HepG2 (cell line): ENCODE measurements around the gene COLQ. TPM values are rescaled to one million over a fixed set of nuclear protein-coding genes. Genes with fewer than 3 reads are reported as not detected.

Experiments used
- AHR ChIP-seq: IDR thresholded peaks from 2 replicates; pipeline ENCODE4 v1.6.1; 2018; ENCODE audit warnings: missing genetic modification reagents, missing compliant biosample characterization
- DDIT3 ChIP-seq: sonication (generic); formaldehyde crosslinking; IDR thresholded peaks from 2 replicates; pipeline ENCODE4 v1.4.0; 2020; ENCODE audit warnings: mild to moderate bottlenecking, missing genetic modification reagents
- GABPA ChIP-seq, 2 experiments: IDR thresholded peaks; 2 replicates each; pipeline ENCODE4 v1.6.1; 2011 to 2016; ENCODE audit warnings: low read depth in 2 of 2, low read length in 1 of 2, missing biosample characterization in 1 of 2, missing genetic modification characterization in 1 of 2
- MYPOP ChIP-seq: sonication (generic); formaldehyde crosslinking; IDR thresholded peaks from 2 replicates; pipeline ENCODE4 v1.8.1; 2023; ENCODE audit warnings: mild to moderate bottlenecking, moderate library complexity, missing genetic modification reagents
- PITX1 ChIP-seq: sonication (generic); formaldehyde crosslinking; IDR thresholded peaks from 2 replicates; pipeline ENCODE4 v1.5.1; 2020; ENCODE audit warnings: mild to moderate bottlenecking, missing genetic modification reagents
- POLR2G ChIP-seq: fragments of 200-400 bp; formaldehyde crosslinking; IDR thresholded peaks from 2 replicates; pipeline ENCODE4 v1.6.1; 2018; ENCODE audit warnings: mild to moderate bottlenecking, low read depth, low read length, moderate library complexity
- SAFB2 ChIP-seq: sonication (generic); formaldehyde crosslinking; IDR thresholded peaks from 2 replicates; pipeline ENCODE4 v1.5.1; 2020; ENCODE audit warnings: missing genetic modification reagents, low read depth, mild to moderate bottlenecking, borderline replicate concordance
- ZFP37 ChIP-seq: sonication (generic); formaldehyde crosslinking; IDR thresholded peaks from 2 replicates; pipeline ENCODE4 v1.4.0; 2020; ENCODE audit warnings: missing genetic modification reagents, borderline replicate concordance
- ZHX2 ChIP-seq, 2 experiments: sonication (generic) in 1 of 2; formaldehyde crosslinking in 1 of 2; IDR thresholded peaks; 2 replicates each; pipeline versions ENCODE4 v1.6.1 to v1.9.0; 2014 to 2022; ENCODE audit warnings: antibody characterized with exemption in 1 of 2, borderline replicate concordance in 1 of 2, inconsistent platforms in 1 of 2, low read depth in 1 of 2, missing genetic modification reagents in 1 of 2
- ZMAT5 ChIP-seq: sonication (generic); formaldehyde crosslinking; IDR thresholded peaks from 2 replicates; pipeline ENCODE4 v1.5.0; 2020; ENCODE audit warnings: mild to moderate bottlenecking, low read depth, missing genetic modification reagents, borderline replicate concordance
- ZNF142 ChIP-seq: sonication (generic); formaldehyde crosslinking; IDR thresholded peaks from 2 replicates; pipeline ENCODE4 v1.4.0; 2020; ENCODE audit warnings: missing genetic modification reagents
- ZNF253 ChIP-seq: sonication (generic); formaldehyde crosslinking; IDR thresholded peaks from 2 replicates; pipeline ENCODE4 v1.8.0; 2022; ENCODE audit warnings: mild to moderate bottlenecking, missing genetic modification reagents, borderline replicate concordance
- ZNF329 ChIP-seq: sonication (generic); formaldehyde crosslinking; IDR thresholded peaks from 2 replicates; pipeline ENCODE4 v1.9.0; 2021; ENCODE audit warnings: low read depth, mild to moderate bottlenecking, missing genetic modification reagents
- ZNF839 ChIP-seq: sonication (generic); formaldehyde crosslinking; IDR thresholded peaks from 2 replicates; pipeline ENCODE4 v1.4.0; 2020; ENCODE audit warnings: missing genetic modification reagents, mild to moderate bottlenecking, borderline replicate concordance
- polyA plus RNA-seq, 8 experiments: library from polyadenylated mRNA; depleted of rRNA in 3 of 8; stranded (reverse) in 7 of 8; unstranded in 1 of 8; fragments of >200 nt; fragmentation: Illumina TruSeq in 4 of 8; extraction: Trizol in 4 of 8; gene quantifications; 2 replicates each; pipeline versions ENCODE4 v1.2.1 to v1.2.3, GENCODE V29; 2011 to 2016; ENCODE audit warnings: low read depth in 4 of 8, missing spikeins in 1 of 8, mixed read lengths in 1 of 8; ENCODE audit not compliant: insufficient read depth in 1 of 8
- total RNA-seq, 5 experiments: library from RNA; depleted of rRNA; stranded (reverse); fragments of >200 nt; fragmentation: Illumina TruSeq; extraction: Trizol; gene quantifications; 2 replicates each; pipeline ENCODE4 v1.2.3, GENCODE V29; 2016; ENCODE audit warnings: low read depth in 1 of 5

Gene COLQ
- total and polyA plus RNA-seq, 2 of the 13 experiments (the other 11 are each of a cell fraction or from before 2014, with no cell fraction given): 0.31 to 0.46 TPM

- no peak for TF ChIP-seq MYPOP (CRISPR knock-in tag)
- TF ChIP-seq ZNF839 (CRISPR knock-in tag): no peak; the same call in 1 of the 2 replicates
- peak; percentile 95 for TF ChIP-seq GABPA (IDR thresholded peaks at IDR 0.05; ENCODE audit: low read depth, low read length)
- TF ChIP-seq GABPA (CRISPR knock-in tag; IDR thresholded peaks at IDR 0.05; ENCODE audit: low read depth): peak; percentile 98
- no peak for TF ChIP-seq ZNF142
- TF ChIP-seq ZHX2 (IDR thresholded peaks at IDR 0.05; ENCODE audit: low read depth): peak; percentile 41; the same call in 1 of the 2 replicates
- TF ChIP-seq ZHX2 (CRISPR knock-in tag; IDR thresholded peaks at IDR 0.05; ENCODE audit: borderline replicate concordance): no peak
- no peak for TF ChIP-seq ZMAT5
- TF ChIP-seq PITX1 (CRISPR knock-in tag): no peak
- peak; percentile 23; the same call in 1 of the 2 replicates for TF ChIP-seq AHR (CRISPR knock-in tag)
- TF ChIP-seq SAFB2 (CRISPR knock-in tag): no peak
- no peak for TF ChIP-seq ZFP37 (CRISPR knock-in tag)
- TF ChIP-seq POLR2G: peak; percentile 90
- no peak for TF ChIP-seq ZNF253 (CRISPR knock-in tag)
- no peak for TF ChIP-seq ZNF329
- no peak for TF ChIP-seq DDIT3
Observed at GRCh38 chr3:15427182-15427880, 94.2 kb downstream of the COLQ start, which contains the start of the genes EAF1 and METTL6 (continued).
